ENCODE results near the gene CACNA2D2. TPM values are rescaled to one million over a fixed set of nuclear protein-coding genes. Genes with fewer than 3 reads are reported as not detected.
A peak's percentile ranks its signal among the peaks of the same experiment; 100 is the strongest.

CACNA2D2 gene
- total and polyA plus RNA-seq, 12 donors, result 0.09 to 2.0 (median 0.60) TPM

GRCh38 chr3:50393061-50393460 lies 110.4 kb downstream of the CACNA2D2 start:
- WGBS, 4 donors, result 82 to 92% (median 87%) methylated on average over 5 of the region's 5 CpGs
- intact Hi-C loops (cut with DNase I), result no loop called here

DNA sequence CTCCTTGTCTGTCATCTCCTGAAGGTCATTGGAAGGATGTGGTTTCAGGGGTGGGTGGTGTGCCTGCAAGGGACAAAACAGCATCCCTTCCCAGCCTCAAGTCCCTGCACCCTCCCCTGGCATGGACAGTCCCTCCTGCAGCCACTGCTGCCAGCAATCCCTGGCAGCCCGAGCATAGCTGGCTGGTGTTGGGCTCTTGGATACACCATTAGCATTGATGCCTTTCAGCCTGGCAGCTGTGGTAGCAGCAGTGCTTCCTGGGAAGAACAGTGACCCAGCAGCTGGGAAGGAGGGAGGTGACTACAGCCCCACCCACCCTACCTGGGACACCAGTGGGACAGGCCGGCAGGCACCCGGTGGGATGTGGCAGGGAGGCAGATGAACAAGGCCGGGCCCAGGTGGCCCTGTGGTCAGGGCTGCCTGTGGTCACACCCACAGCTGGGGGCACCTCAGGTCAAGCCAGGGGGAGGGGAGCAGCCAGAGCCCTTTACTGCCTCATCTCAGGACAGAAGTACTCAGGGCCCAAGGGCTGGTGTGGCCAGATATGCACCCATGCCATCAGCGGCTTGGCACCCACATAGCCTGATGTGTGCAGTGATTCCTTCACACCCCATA lies 111.2 kb downstream of the CACNA2D2 start:
- Histone ChIP-seq H3K36me3 (replicated peaks in 1 of 2) (no peaks in the 10 kb centered on the region), H3K9me3 (replicated peaks in 1 of 3) (no peaks in the 10 kb centered on the region), H3K4me3 (no peak overlapping the region), H3K27ac (no peak overlapping the region), H3K27me3 (no peaks in the 10 kb centered on the region), H3K4me1 (replicated peaks in 1 of 2) (peaks cover 4 to 15% of the 10 kb centered on the region in 2 donors)
- intact Hi-C loops (cut with DNase I), result no loop called here
- WGBS, 4 donors, result 77 to 87% (median 80%) methylated on average over 1 to 5 of the region's 5 CpGs
- TF ChIP-seq, protein P1, sequence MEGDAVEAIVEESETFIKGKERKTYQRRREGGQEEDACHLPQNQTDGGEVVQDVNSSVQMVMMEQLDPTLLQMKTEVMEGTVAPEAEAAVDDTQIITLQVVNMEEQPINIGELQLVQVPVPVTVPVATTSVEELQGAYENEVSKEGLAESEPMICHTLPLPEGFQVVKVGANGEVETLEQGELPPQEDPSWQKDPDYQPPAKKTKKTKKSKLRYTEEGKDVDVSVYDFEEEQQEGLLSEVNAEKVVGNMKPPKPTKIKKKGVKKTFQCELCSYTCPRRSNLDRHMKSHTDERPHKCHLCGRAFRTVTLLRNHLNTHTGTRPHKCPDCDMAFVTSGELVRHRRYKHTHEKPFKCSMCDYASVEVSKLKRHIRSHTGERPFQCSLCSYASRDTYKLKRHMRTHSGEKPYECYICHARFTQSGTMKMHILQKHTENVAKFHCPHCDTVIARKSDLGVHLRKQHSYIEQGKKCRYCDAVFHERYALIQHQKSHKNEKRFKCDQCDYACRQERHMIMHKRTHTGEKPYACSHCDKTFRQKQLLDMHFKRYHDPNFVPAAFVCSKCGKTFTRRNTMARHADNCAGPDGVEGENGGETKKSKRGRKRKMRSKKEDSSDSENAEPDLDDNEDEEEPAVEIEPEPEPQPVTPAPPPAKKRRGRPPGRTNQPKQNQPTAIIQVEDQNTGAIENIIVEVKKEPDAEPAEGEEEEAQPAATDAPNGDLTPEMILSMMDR (IDR thresholded peaks at IDR 0.05), result no peak
- no peak for TF ChIP-seq POLR2A (IDR thresholded peaks at IDR 0.05)
- no peak for DNase-seq

More at GRCh38 chr3:50393061-50393460, 110.4 kb downstream of the CACNA2D2 start:
- no peak for DNase-seq
- H3K36me3 ChIP-seq (replicated peaks in 1 of 2), result no peaks in the 10 kb centered on the region
- H3K27me3 ChIP-seq, result no peaks in the 10 kb centered on the region
- H3K27ac ChIP-seq, result no peak overlapping the region
- H3K4me3 ChIP-seq, result no peak overlapping the region
- H3K4me1 ChIP-seq (replicated peaks in 1 of 2), result peaks cover 4 to 15% of the 10 kb centered on the region in 2 donors
- no peak for TF ChIP-seq POLR2A (IDR thresholded peaks at IDR 0.05)
- TF ChIP-seq, protein P1 (IDR thresholded peaks at IDR 0.05), result no peak
- H3K9me3 ChIP-seq (replicated peaks in 1 of 3), result no peaks in the 10 kb centered on the region

DNA sequence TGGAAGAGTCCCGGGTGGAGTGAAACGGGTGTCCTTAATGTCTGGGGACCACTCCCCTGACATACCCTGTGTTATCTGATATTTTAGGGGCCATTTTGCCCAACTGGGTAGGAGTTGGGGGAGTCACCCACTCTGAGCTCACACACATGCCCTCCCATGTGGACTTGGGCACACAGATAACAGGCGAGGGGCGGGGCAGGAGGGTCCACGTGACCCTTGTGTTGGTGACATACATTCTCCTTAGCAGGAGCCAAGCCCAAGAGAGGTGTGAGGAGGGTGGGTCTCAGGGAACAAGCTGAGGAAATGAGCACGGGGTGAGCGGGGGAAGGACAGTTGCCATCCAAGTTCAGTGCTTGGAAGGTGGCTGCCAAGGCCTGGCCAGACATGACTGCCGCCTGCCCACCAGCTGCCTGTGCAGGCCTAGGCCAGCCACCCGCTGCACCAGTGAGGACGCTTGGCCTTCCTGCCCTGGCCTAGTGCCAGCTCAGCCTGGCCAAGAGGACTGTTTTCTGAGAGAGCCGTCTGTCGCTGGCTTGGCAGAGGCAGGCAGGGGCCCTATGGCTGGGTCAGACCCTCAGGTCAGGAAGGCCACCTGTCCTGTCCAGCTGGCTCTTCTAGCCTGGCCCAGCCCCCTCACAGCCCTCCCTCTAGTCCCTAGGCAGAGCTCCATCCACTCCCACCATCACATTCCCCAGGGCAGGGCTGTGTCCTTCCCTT lies 112.8 kb downstream of the CACNA2D2 start:
- 51 to 75% (median 57%) methylated on average over 7 to 12 of the region's 12 CpGs for WGBS, 4 donors
- no peaks in the 10 kb centered on the region for H3K36me3 ChIP-seq (replicated peaks in 1 of 2)
- peak; percentile 67 to 87 (median 83) for DNase-seq

DNA sequence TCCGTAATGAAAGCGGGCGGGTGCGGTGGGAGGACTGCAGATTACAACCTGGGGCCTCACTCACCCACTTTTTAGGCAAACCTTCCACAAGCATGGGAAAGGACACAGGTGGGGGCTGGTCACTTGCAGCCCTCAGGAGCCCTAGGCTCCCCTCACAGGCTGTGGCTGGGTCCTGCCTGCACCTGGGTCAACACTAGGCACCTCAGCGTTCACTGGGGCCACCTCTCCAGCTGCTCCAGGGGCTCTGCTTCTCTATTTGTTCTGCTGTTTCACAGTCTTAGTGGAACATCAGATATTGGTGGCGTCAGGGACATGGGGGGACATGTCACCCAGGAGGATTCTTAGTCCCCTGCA lies 114.0 kb downstream of the CACNA2D2 start:
- H3K27ac ChIP-seq, result no peak overlapping the region
- H3K4me3 ChIP-seq, result no peak overlapping the region
- H3K36me3 ChIP-seq (replicated peaks in 1 of 2), result no peaks in the 10 kb centered on the region
- peaks cover 4 to 10% of the 10 kb centered on the region in 2 donors for H3K4me1 ChIP-seq (replicated peaks in 1 of 2)
- no peaks in the 10 kb centered on the region for H3K27me3 ChIP-seq
- 84 to 96% (median 94%) methylated on average over 6 of the region's 6 CpGs for WGBS, 4 donors
- no peak for DNase-seq
- no peaks in the 10 kb centered on the region for H3K9me3 ChIP-seq (replicated peaks in 1 of 3)
- intact Hi-C loops (cut with DNase I), result no loop called here
- TF ChIP-seq POLR2A (IDR thresholded peaks at IDR 0.05), result no peak
- TF ChIP-seq, protein P1 (IDR thresholded peaks at IDR 0.05), result no peak

More for the DNA sequence above, 112.8 kb downstream of the CACNA2D2 start:
- intact Hi-C loops (cut with DNase I), result no loop called here
- TF ChIP-seq, protein P1 (IDR thresholded peaks at IDR 0.05), result no peak
- TF ChIP-seq POLR2A (IDR thresholded peaks at IDR 0.05), result no peak
- Histone ChIP-seq H3K4me1 (replicated peaks in 1 of 2) (peaks cover 4 to 15% of the 10 kb centered on the region in 2 donors), H3K4me3 (no peak overlapping the region), H3K27ac (peak overlapping the region in 2 of 5 donors; percentile 21 to 32), H3K9me3 (replicated peaks in 1 of 3) (no peaks in the 10 kb centered on the region), H3K27me3 (no peaks in the 10 kb centered on the region)

All from adrenal gland (tissue), 12 donors.